Thoracic aorta (tissue), 2 donors: ENCODE data around the gene BPHL. TPM values are rescaled to one million over a fixed set of nuclear protein-coding genes. Genes with fewer than 3 reads are reported as not detected.

ENCODE experiments used
- ATAC-seq: fragments of 150-250 bp; one replicate; pipeline ENCODE4 v1.8.0; 2017; ENCODE audit warnings: low read depth; ENCODE audit not compliant: insufficient number of reproducible peaks, low FRiP score
- DNase-seq: peaks from one replicate; pipeline ENCODE4 v3.0.0-alpha.2; 2020; ENCODE audit warnings: low spot score
- H3K27ac ChIP-seq, 2 donors: fragments of 200-600 bp; sonication (generic); 1 replicate in 1 of 2; 2 replicates in 1 of 2; pipeline ENCODE4 v1.5.1; 2016; ENCODE audit warnings: mild to moderate bottlenecking in 2 of 2, moderate library complexity in 2 of 2
- H3K27me3 ChIP-seq: fragments of 200-600 bp; sonication (generic); replicated peaks from 2 replicates; pipeline ENCODE4 v1.6.0; 2016; ENCODE audit warnings: mild to moderate bottlenecking; ENCODE audit not compliant: insufficient read depth
- H3K36me3 ChIP-seq: fragments of 200-600 bp; sonication (generic); one replicate; pipeline ENCODE4 v1.5.1; 2016
- H3K4me1 ChIP-seq, 2 donors: fragments of 200-600 bp; sonication (generic); 1 replicate in 1 of 2; 2 replicates in 1 of 2; pipeline versions ENCODE4 v1.5.1 to v1.6.0; 2016; ENCODE audit warnings: low read depth in 2 of 2, mild to moderate bottlenecking in 1 of 2; ENCODE audit not compliant: control insufficient read depth in 1 of 2
- H3K4me3 ChIP-seq: fragments of 200-600 bp; sonication (generic); 2 replicates; pipeline ENCODE4 v1.5.1; 2016; ENCODE audit warnings: mild to moderate bottlenecking
- H3K9me3 ChIP-seq: fragments of 200-600 bp; sonication (generic); 2 replicates; pipeline ENCODE4 v1.5.1; 2016
- CTCF ChIP-seq: fragments of 200-600 bp; sonication (generic); IDR thresholded peaks from one replicate; pipeline ENCODE4 v1.5.1; 2019; ENCODE audit warnings: antibody characterized with exemption
- total RNA-seq, 2 donors: library from RNA; depleted of rRNA; stranded (reverse); fragments of >200 nt; gene quantifications; one replicate each; pipeline versions ENCODE4 v1.1.0 to v1.2.3, GENCODE V29; 2016

The BPHL gene
- total RNA-seq, 2 donors from 2014 or later = 3.8 to 4.2 TPM

- no peak for TF ChIP-seq CTCF
- Histone ChIP-seq H3K9me3 (no peaks in the 10 kb centered on the region), H3K27me3 (no peaks in the 10 kb centered on the region), H3K36me3 (no peaks in the 10 kb centered on the region), H3K4me3 (no peak overlapping the region), H3K4me1 (peaks cover 0 to 9% of the 10 kb centered on the region in 2 donors), H3K27ac (no peak overlapping the region)
- DNase-seq (no peak), ATAC-seq (no peak)
Measured at GRCh38 chr6:3190779-3191178, 72.3 kb downstream of the BPHL start.

GRCh38 chr6:3193102-3193849, 74.8 kb downstream of the BPHL start:
- Histone ChIP-seq H3K27me3 (no peaks in the 10 kb centered on the region), H3K4me1 (peaks cover 0 to 9% of the 10 kb centered on the region in 2 donors), H3K4me3 (no peak overlapping the region), H3K27ac (no peak overlapping the region), H3K36me3 (no peaks in the 10 kb centered on the region), H3K9me3 (no peaks in the 10 kb centered on the region)
- no peak for TF ChIP-seq CTCF
- DNase-seq (no peak), ATAC-seq (no peak)

GRCh38 chr6:3194535-3195419, 76.3 kb downstream of the BPHL start:
- Histone ChIP-seq H3K9me3 (no peaks in the 10 kb centered on the region), H3K27me3 (no peaks in the 10 kb centered on the region), H3K4me3 (no peak overlapping the region), H3K36me3 (no peaks in the 10 kb centered on the region), H3K27ac (no peak overlapping the region), H3K4me1 (peaks cover 0 to 9% of the 10 kb centered on the region in 2 donors)
- DNase-seq (no peak), ATAC-seq (no peak)
- TF ChIP-seq CTCF = no peak

- Histone ChIP-seq H3K4me1 (peaks cover 0 to 9% of the 10 kb centered on the region in 2 donors), H3K4me3 (no peak overlapping the region), H3K27ac (no peak overlapping the region), H3K27me3 (no peaks in the 10 kb centered on the region), H3K9me3 (no peaks in the 10 kb centered on the region), H3K36me3 (no peaks in the 10 kb centered on the region)
- ATAC-seq (no peak), DNase-seq (no peak)
- no peak for TF ChIP-seq CTCF
Measured at GRCh38 chr6:3195420-3195694, 76.8 kb downstream of the BPHL start.

- Histone ChIP-seq H3K36me3 (no peaks in the 10 kb centered on the region), H3K27me3 (no peaks in the 10 kb centered on the region), H3K4me3 (no peak overlapping the region), H3K4me1 (peaks cover 0 to 9% of the 10 kb centered on the region in 2 donors), H3K9me3 (no peaks in the 10 kb centered on the region), H3K27ac (no peak overlapping the region)
- DNase-seq (no peak), ATAC-seq (no peak)
- no peak for TF ChIP-seq CTCF
Measured at GRCh38 chr6:3195695-3196497, 77.4 kb downstream of the BPHL start.
